NCI-H82 (cell line): Measurements from ENCODE around the gene MALRD1.

Experiments
- DNase-seq: peaks from one replicate; lab custom pipeline; 2025; lab: John Stamatoyannopoulos, UW

The MALRD1 gene

GRCh38 chr10:19231034-19231433 lies 182.4 kb downstream of the MALRD1 start:
- DNase-seq = no peak

- peak; percentile 72 for DNase-seq
Measured at GRCh38 chr10:19245889-19246752, 197.5 kb downstream of the MALRD1 start.

- no peak for DNase-seq
Measured at GRCh38 chr10:19247843-19248242, 199.2 kb downstream of the MALRD1 start.

- no peak for DNase-seq
Measured at GRCh38 chr10:19250546-19250945, 201.9 kb downstream of the MALRD1 start.

- no peak for DNase-seq
Measured at GRCh38 chr10:19252531-19252930, 203.9 kb downstream of the MALRD1 start.

- no peak for DNase-seq
Measured at GRCh38 chr10:19256331-19256730, 207.7 kb downstream of the MALRD1 start.

GRCh38 chr10:19263262-19263661 lies 214.7 kb downstream of the MALRD1 start:
- no peak for DNase-seq

GRCh38 chr10:19283285-19283684 lies 234.7 kb downstream of the MALRD1 start:
- DNase-seq = no peak

GRCh38 chr10:19283786-19284185 lies 235.2 kb downstream of the MALRD1 start:
- DNase-seq = no peak

GRCh38 chr10:19290770-19291169 lies 242.2 kb downstream of the MALRD1 start:
- DNase-seq = no peak

GRCh38 chr10:19294233-19294632 lies 245.6 kb downstream of the MALRD1 start:
- DNase-seq = no peak

- no peak for DNase-seq
Measured at GRCh38 chr10:19299645-19300044, 251.0 kb downstream of the MALRD1 start.

- DNase-seq = no peak
Measured at GRCh38 chr10:19302117-19302516, 253.5 kb downstream of the MALRD1 start.

- no peak for DNase-seq
Measured at GRCh38 chr10:19310066-19310465, 261.5 kb downstream of the MALRD1 start.

- DNase-seq = no peak
Measured at GRCh38 chr10:19316204-19316870, 267.7 kb downstream of the MALRD1 start.

- DNase-seq = no peak
Measured at GRCh38 chr10:19317952-19318351, 269.4 kb downstream of the MALRD1 start.

GRCh38 chr10:19325581-19325980 lies 277.0 kb downstream of the MALRD1 start:
- no peak for DNase-seq

GRCh38 chr10:19328582-19328981 lies 280.0 kb downstream of the MALRD1 start:
- no peak for DNase-seq

- no peak for DNase-seq
Measured at GRCh38 chr10:19329475-19329874, 280.9 kb downstream of the MALRD1 start.

GRCh38 chr10:19332304-19332703 lies 283.7 kb downstream of the MALRD1 start:
- no peak for DNase-seq

GRCh38 chr10:19333631-19334030 lies 285.0 kb downstream of the MALRD1 start:
- DNase-seq = no peak

GRCh38 chr10:19347621-19348020 lies 299.0 kb downstream of the MALRD1 start:
- peak; percentile 1 for DNase-seq

- no peak for DNase-seq
Measured at GRCh38 chr10:19367176-19367575, 318.6 kb downstream of the MALRD1 start.
